Left forelimb (tissue), 1 donor: Measurements from ENCODE around the gene CMTM1.
"Not testable (repeated sequence)": the region's sequence is repeated elsewhere in the genome, so short reads cannot be mapped to it uniquely, and the experiment has no call there.

Source experiments
- DNase-seq: peaks from one replicate; pipeline ENCODE4 v3.0.0-alpha.2; 2018; ENCODE audit warnings: low spot score

Gene CMTM1

GRCh38 chr16:66592241-66592640 lies 26.0 kb downstream of the CMTM1 start:
- DNase-seq, result no peak

- no peak for DNase-seq
These were observed 26.6 kb downstream of the CMTM1 start for GRCh38 chr16:66592814-66593213.

GRCh38 chr16:66594739-66595138 lies 28.5 kb downstream of the CMTM1 start:
- DNase-seq, result no peak

- not testable (repeated sequence) for DNase-seq
These were observed 30.3 kb downstream of the CMTM1 start for GRCh38 chr16:66596559-66596958.

GRCh38 chr16:66596986-66597848 lies 31.0 kb downstream of the CMTM1 start:
- no peak for DNase-seq

GRCh38 chr16:66598111-66598510 lies 31.9 kb downstream of the CMTM1 start:
- DNase-seq, result no peak

GRCh38 chr16:66599726-66600125 lies 33.5 kb downstream of the CMTM1 start:
- DNase-seq, result no peak

GRCh38 chr16:66600477-66600876 lies 34.2 kb downstream of the CMTM1 start:
- DNase-seq, result no peak

- DNase-seq, result no peak
These were observed 35.2 kb downstream of the CMTM1 start for GRCh38 chr16:66601471-66601870.

GRCh38 chr16:66603537-66604375 lies 37.5 kb downstream of the CMTM1 start:
- peak; percentile 87 for DNase-seq

GRCh38 chr16:66604376-66605176 lies 38.3 kb downstream of the CMTM1 start, which contains the start of gene CMTM3:
Gene CMTM3 (plus strand): TSS chr16:66604704. CDS start chr16:66604806, 102 bp downstream.
- peak; percentile 91 for DNase-seq

- peak; percentile 79 for DNase-seq
These were observed 39.1 kb downstream of the CMTM1 start for GRCh38 chr16:66605177-66605978.

GRCh38 chr16:66605979-66606751 lies 39.9 kb downstream of the CMTM1 start:
- DNase-seq, result no peak

- DNase-seq, result peak; percentile 82
These were observed 42.3 kb downstream of the CMTM1 start for GRCh38 chr16:66608241-66609138.

- DNase-seq, result no peak
These were observed 42.9 kb downstream of the CMTM1 start for GRCh38 chr16:66609139-66609510.

- no peak for DNase-seq
These were observed 44.0 kb downstream of the CMTM1 start for GRCh38 chr16:66610111-66610820.

GRCh38 chr16:66611911-66612310 lies 45.7 kb downstream of the CMTM1 start:
- DNase-seq, result not testable (repeated sequence)

- no peak for DNase-seq
These were observed 46.2 kb downstream of the CMTM1 start for GRCh38 chr16:66612422-66612821.
